HG03060 (cell line): ENCODE measurements around the gene MICAL3.

Source experiments
- ATAC-seq: cut with Tn5 transposase; IDR thresholded peaks from one replicate; pipeline ENCODE4 v1.9.1; 2021; ENCODE audit warnings: low read depth, moderate number of reproducible peaks; ENCODE audit not compliant: unreplicated experiment

Gene MICAL3

DNA sequence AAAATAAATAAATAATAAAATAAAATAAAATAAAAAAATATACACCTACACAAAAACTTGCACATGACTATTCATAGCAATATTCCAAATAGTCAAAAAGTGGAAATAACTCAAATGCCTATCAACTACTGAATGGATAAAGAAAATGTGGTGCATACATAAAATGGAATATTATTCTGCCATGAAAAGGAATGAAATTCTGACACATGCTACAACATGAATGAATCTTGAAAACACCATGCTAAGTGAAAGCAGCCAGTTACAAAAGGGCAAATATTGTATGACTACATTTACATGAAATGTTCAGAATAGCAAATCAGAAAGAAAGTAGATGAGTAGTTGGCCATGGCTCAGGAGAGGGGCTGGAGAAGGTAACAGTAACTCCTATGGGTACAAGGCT lies 46.3 kb downstream of the MICAL3 start:
- ATAC-seq: no peak

DNA sequence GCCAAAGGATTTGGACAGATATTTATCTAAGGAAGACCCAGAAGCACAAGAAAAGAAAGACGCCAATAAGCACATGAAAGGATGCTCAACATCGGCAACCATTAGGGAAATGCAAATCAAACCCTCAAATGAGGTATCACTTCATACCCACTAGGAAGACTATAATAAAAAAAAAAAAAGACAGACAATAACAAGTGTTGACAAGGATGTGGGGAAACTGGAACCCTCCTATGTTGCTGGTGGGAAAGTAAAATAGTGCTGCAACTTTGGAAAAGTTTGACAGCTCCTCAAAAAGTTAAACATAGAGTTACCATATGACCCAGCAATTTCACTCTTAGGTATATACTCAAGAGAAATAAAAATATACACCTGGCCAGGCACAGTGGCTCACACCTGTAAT lies 47.0 kb downstream of the MICAL3 start:
- ATAC-seq: no peak

DNA sequence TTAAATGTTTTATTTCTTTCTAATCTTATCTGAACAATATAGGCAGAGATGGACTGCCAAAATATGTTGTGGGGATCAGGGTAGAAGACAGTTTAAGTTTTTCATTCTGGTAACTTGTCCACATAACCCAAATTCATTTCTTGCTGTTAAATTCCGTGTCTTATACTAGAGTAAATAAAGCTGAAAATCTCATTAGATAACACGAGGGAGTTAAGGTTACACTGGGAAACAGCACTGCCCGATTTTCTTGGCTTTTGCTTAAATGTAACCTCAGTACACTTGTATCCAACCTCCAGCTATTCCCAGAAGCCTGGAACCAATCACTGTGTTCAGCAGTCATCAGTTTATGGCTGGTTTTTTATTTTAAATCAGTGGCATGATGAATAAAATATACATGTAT lies 48.2 kb downstream of the MICAL3 start:
- ATAC-seq: no peak

DNA sequence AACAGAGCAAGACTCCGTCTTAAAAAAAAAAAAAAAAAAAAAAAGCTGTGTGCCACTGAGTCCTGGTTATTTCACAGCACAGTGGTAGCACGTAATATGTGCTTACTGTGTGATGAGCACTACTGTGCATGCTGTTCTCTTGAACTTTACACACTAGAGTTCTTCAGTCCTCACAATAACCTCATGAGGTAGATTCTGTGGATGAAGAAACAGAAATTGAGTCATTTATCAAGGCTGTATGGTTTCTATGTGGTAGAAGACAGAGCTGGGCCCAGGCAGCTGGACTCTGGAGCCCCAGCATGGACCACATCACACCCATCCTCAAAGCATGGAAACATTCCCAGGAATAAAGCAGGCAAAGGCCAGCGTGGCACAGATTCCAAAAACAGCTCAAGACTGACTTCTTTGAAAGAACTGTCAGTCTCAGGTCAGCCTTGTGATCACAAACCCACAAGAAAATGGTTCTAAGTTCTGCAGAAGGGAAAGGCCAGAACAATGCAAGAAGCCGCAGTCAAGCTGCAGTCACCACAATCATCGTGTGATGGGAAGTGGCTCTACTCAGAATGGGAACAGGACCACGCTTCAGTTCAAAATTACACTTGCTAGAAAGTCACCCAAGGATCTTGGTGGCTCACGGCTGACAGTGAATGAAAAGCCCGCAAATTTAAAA lies 49.5 kb downstream of the MICAL3 start:
- ATAC-seq: no peak

DNA sequence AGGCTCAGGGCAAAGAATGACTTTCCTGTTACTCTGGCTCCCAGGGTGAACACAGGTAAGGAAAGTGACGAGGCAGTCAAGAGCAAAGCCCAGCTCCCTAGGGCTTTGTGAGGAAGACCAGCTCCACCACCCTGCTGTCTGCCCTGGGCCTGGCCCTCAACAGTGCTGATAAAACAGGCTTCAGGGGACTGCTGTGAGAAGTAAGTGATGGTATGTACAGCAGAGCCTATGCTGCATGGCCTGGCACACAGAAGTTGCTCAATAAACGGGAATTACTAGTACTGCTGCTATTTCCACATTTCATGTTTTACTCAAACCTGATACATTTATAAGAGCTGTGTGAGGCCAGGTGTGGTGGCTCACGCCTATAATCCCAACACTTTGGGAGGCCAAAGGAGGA lies 50.3 kb downstream of the MICAL3 start:
- no peak for ATAC-seq

DNA sequence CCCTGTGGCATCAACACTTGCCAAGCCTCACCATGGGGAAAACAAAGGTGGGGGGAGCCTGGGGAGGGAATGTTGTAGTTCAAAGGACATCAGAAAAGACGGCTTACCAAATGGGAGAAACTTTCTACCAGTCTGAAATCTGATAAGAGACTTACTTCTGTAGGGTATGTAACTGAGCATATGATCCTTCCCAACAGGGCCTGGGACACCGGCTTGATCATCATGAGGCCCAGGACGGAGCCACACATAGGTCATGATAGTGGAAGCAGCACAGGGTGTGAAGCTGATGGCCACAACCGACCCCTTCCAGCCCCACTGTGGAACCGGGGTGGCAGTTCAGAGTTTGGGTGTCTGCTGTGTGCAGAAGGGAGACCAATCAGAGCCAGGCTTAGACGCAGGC lies 51.1 kb downstream of the MICAL3 start:
- ATAC-seq: no peak

DNA sequence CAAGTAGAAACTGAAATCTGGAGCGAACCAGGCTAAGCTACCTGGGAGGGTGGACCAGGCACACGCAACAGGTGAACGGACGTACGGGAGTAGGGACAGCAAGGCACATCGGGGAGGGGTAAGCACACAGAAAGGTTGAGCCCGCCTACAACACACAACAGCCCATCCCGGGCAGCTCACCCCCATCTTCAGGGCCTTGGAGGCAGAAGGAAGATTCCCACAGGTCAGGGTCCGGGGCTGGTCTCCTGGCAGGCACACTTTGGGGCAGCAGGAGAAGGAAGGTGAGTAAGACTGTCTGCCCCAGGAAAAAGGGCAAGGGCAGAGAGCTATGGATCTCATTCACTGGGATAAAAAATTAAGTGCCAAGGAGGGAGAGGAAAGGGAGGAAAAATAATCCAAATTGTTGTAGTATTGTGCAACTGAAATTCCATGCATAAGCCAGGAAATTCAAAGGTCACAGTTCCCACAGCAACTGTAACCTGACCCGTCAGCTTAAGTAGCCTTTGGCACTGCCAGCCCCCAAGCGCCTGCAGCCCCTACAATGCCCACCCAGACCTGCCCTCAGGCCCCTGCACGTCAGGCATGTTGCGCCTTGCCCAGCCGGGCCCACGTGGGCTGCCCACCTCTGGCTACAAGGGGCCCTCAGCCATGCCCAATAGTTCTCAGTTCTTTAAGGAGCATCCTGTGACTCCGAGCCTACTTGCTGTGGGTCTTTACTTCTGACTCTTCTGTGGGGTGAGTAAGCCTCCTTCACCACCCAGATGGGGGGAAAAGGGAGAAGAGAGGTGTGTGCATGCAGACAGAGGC lies 51.8 kb downstream of the MICAL3 start:
- ATAC-seq: no peak

DNA sequence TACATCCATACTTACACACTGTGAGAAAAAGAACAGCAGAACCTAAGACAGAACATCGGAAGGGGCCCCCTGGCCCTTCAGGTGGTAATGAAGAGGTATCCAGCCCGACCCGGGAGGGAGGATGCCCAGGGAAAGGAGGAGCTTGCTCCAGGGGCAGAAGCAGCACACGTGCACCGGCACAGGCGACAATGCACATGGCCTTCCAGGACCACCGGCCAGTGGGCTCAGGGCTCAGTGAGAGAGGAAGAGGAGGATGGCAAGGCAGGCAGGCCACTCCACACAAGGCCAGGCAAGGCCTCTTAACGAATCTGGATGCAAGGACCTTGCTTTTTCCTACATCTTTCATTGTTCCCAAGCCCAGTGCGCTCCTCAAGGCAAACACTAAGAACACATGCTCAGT lies 52.6 kb downstream of the MICAL3 start:
- no peak for ATAC-seq

DNA sequence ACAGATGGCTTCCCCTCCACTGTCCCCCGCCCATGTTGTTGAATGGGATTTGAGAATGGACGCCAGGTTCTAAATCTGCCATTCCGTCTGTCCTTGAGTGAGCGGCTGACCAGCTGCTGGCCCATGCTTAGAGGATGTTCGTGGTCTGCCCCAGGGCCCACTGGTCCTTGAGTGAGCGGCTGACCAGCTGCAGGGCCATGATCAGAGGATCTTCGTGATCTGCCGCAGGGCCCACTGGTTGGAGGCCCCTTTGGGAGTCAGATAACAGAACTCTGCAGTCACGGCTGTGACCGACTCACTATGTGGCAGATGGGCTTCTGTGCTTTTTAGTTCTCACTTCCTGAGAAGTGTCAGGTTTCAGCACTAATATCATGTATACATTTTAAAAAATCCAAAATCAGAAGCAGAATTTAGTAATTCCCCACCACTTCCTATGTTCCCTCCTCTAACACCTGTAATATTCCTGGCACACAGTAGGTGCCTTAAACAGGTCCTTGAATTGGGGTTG lies 54.1 kb downstream of the MICAL3 start:
- no peak for ATAC-seq

DNA sequence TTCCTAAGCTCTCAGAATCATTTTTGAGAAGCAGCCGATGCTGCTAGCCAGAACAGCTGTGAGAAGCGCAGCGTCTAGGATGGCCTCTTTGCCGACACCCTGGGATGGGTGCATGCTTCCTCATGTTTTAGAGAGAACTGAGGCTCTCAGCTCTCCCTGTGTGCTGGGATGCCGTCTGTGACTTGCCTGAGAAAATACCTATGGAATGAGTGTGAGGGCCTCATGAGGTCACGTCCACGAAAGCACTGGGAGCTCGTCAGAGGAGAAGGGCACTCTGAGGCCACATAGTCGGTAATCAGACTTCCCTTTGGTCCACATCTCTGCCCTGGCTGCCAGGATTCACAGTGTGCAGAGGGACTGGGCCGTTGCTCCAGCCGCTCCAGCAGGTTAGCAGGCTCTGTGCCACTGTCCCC lies 54.7 kb downstream of the MICAL3 start:
- ATAC-seq: no peak

DNA sequence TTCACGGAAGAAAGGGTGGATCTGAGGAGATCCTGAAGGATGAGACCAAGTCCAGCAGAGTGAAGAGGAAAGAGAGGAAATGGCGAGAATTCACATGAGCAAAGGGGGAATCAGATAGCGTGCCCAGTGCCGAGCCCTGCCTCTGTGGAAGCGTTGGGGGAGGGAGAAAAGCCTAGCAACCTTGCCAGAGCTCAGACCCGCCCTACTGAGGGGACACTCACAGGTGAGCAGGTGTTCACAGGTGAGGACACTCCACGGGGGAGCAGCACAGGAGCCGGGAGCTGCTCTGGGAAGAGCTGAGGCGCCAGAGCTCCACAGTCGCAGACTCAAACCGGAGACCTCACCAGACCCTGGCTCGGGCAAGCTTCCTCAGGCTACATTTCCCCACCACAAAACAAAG lies 56.2 kb downstream of the MICAL3 start:
- ATAC-seq: no peak

DNA sequence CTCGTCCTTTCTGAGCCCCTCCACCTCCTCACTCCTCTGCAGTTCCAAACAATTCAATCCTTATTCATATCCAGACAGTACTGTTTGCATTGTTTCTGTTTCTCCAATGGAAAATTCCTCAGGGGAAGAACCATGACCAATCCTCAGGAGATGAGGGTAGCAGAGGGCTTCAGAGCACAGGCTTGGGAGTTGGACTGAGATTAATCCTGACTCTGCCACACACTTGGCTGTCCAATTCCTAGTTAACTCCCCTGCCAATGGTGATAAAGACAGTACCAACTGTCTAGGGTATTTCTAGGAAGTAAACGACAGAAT lies 58.0 kb downstream of the MICAL3 start:
- no peak for ATAC-seq

DNA sequence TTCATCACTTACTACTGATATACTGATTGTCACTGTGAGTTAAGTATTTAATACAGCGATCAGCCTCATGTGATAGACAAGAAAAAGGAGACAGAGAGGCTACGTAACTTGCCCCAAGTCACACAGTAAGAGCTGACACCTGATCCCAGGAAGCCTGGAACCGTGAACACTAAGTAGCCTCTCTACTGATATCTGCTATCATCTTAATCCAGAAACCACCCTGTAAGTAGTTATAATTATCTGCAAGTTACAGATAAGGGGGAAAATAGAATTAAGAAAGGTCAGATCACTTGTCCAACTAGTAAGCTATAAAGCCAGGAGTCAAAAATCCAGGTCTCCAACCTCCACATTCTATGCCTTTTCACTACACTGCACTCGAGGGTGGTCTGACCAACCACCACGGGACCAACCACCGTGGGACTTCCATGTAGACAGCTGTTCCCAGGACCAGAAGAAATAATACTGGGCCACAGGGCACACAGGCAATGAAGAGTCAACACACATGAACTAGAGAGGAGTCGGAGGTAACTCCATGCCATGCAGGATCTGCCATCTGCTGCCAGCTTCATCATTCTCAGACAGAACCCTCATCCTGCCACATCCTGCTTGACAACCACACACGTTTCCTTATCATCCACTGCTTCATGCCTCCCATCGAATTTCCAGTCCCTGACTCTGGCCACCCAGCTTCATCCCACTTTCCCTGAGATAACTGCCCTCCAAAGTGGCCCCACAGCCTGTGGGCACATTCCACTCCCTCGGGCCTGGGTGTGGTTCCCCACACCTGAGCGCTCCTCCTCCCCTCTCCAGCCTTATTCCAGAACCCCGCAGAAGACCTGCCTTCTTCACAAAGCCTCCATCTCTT lies 58.6 kb downstream of the MICAL3 start:
- no peak for ATAC-seq

DNA sequence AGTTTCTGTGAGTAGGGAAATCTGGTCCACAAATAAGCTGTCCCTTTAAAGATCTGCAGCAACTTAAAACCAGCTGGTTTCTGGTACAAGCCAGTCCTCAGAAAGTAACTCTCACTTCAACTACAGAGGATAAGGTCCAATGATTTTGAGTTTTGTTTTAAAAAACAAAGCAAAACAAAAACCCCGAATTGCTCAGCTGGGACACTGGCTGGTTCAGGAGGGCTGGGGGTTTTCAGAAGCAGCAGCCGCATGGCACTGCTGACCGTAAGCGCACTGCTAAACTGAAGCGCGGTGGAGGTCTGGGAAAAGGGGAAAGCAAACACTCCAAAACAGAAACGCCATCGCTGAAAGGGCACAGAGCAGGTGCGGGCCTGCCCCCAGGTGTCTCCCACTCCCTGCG lies 59.7 kb downstream of the MICAL3 start:
- peak; percentile 70 for ATAC-seq

DNA sequence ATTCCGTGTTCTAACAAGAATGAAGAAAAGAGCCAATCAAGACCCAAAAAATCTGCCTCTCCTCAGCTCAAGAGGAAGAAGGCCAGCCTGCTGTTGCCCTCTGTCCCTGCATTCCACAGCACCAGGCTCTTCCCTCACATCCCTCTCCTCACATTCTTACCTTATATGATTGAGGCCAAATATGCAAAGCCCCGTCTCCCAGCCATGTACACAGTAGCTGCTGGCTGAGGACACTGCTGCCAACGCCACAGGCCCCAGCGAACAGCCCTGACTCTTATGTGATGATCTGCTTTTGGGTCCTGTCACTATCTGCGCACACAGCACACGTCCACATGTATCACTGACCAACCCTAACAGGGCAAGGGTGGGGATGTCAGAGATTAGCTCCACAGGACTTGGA lies 60.2 kb downstream of the MICAL3 start:
- no peak for ATAC-seq

DNA sequence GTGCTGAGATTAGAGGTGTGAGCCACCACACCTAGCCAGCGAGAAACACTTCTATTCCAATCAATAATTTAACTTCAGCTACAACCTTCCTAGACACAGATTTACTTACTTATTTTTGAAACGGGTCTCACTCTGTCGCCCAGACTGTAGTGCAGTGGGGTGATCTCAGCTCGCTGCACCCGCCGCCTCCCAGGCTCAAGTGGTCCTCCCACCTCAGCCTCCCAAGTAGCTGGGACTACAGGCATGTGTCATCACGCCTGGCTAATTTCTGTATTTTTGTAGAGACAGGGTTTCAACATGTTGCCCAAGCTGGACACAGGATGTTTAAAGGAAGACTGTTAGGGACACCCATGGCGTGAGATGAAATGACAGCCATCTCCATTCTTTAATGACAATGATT lies 61.3 kb downstream of the MICAL3 start:
- ATAC-seq: no peak

DNA sequence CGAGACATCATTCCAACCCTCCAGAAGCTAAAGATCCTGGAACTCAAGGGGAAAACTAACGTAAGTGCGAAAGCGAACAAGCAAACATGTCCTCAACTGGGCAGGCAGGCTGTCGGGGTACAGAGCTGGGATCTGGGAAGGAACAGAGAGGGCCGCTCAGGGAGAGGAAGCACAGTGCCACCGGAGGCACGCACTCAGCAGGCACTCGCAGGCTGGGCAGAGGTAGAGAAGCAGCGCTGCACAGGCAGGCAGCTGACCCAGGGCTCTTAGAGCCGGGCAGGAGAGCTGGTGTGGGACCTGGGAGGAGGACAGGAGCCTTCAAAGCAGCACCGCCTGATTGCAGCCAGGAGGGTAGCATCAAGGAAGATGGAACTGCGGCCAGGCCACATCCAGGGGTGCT lies 62.2 kb downstream of the MICAL3 start:
- no peak for ATAC-seq

DNA sequence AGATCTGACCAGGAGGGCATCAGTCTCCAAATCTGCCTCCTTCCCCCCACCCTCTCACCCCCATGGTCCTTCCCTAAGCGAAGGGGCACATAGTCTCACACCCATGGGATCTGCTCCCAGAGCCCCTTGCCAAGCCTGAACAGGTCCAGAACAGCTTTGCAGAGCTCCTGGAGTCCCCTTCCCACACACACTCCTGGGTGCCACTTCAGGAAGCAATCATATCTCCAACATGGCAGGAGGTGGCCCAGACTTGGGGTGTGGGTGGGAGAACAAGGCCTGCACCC lies 63.0 kb downstream of the MICAL3 start:
- no peak for ATAC-seq

DNA sequence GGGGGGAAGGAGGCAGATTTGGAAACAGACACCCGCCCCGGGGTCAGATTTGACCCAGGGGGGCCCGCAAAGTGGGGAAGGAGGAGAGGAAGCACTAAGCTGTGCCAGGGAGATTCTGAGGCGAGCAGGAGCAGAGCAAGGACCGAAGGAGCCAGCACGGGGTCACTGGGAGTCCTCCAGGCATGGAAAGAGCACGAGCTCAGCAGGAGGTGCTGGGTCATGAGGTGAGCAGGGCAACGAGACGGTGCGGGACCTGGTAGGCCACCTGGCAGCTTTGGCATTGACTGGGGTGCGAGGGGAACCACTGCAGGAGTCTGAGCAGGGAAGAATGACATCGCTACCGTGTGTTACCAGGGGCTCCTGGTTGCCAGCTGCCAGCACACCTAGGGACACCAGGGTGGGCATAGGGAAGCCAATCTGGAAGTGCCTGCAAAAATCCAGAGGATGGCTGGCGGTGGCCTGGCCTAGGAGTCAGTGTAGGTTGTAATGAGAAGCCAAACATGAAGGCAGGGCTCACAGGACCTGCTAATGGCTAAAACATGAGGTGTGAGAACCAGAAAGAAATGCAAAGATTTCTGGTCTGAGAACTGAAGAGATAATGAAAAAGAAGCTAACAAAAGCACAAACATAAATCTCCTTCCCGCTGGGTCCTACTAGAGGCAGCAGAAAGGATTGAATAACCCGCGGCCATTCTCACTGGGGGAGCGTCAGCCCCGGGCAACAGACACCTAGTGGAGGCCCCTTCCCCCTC lies 63.5 kb downstream of the MICAL3 start:
- no peak for ATAC-seq

DNA sequence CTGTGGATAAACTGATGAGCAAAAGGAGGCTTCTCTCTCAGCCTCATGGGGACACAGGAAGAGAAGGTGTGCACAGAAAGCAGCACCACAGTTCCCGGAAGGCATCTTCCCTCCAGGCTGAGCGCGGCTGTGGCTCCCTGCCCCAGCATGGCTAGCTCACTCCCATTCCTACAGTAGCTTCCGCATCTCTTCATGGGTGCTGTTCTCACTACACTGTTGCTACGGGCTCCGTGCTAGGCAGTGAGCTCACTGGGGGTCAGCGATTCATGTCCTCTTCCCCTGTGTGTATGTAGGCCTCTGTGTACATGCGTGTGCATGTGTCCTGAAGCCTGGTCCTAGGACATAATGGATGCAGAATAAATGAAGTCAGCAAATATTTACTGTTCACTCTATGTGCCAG lies 64.3 kb downstream of the MICAL3 start:
- no peak for ATAC-seq

DNA sequence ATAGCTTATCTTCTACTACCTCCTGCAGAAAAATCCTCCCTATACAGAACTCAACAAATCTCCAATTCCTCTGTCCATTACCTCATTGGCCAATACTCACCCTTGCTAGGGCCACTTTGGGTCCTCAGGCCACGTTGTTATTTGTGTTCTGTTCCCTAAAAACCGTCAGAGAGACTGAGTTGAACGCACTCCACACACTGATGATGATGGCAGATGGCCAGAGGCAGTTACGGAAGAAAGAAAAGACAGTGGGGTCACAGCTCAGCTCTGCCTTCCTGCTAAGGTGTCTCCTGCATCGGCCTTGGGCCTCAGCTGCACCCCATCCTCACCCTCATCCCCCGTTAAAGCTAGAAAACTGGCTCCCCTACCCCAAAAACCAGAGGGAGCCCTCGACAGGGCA lies 66.2 kb downstream of the MICAL3 start:
- no peak for ATAC-seq
